Heart left ventricle (tissue), 13 donors: ENCODE measurements around the gene ZFPM1.

Source experiments
- POLR2A ChIP-seq, 2 donors: fragments of 450-650 bp; IDR thresholded peaks; one replicate each; pipeline ENCODE4 v1.6.1; 2017; ENCODE audit warnings: antibody characterized with exemption in 2 of 2, mild to moderate bottlenecking in 2 of 2, moderate library complexity in 2 of 2
- TF ChIP-seq, protein P1 (sequence below), 12 donors: fragments of 200-600 bp; sonication (generic) in 4 of 12; IDR thresholded peaks; one replicate each; pipeline versions ENCODE4 v1.5.0 to v1.8.0; 2018 to 2022; ENCODE audit warnings: antibody characterized with exemption in 12 of 12, mild to moderate bottlenecking in 5 of 12
- donor health status: ischemic (EF 13 %, LVEDD 7.1; RV severe dilation, severe dysfunction).
- donor health status: DM: no; HTN: yes; CAD: no.
- donor health status: DM: no; HTN: no; CAD: no.
- donor health status: ischemic (EF 25% LVEDD 6.9; RV normal size, moderate dysfunction).
- donor health status: ischemic (EF 25% LVEDD 5.7; RV mildly dilated, moderate dysfunction).
- donor health status: ischemic (EF 35%, LVEDD 5.7; RV mildly dilated, moderate dysfunction).
- donor health status: nonischemic (EF 11% LVEDD 7.7; RV severe dilation, severe dysfunction).
- donor health status: DM: yes; HTN: yes; CAD: no.
- donor health status: PGD.
- donor health status: ischemic (EF 29% LVEDD 5.4; RV normal size, mild dysfunction).
- donor health status: nonischemic (EF 23%, LVEDD 6.1; RV moderate dilation, normal function).

GRCh38 chr16:88441460-88441859, 11.6 kb upstream of the ZFPM1 start:
- TF ChIP-seq, protein P1, sequence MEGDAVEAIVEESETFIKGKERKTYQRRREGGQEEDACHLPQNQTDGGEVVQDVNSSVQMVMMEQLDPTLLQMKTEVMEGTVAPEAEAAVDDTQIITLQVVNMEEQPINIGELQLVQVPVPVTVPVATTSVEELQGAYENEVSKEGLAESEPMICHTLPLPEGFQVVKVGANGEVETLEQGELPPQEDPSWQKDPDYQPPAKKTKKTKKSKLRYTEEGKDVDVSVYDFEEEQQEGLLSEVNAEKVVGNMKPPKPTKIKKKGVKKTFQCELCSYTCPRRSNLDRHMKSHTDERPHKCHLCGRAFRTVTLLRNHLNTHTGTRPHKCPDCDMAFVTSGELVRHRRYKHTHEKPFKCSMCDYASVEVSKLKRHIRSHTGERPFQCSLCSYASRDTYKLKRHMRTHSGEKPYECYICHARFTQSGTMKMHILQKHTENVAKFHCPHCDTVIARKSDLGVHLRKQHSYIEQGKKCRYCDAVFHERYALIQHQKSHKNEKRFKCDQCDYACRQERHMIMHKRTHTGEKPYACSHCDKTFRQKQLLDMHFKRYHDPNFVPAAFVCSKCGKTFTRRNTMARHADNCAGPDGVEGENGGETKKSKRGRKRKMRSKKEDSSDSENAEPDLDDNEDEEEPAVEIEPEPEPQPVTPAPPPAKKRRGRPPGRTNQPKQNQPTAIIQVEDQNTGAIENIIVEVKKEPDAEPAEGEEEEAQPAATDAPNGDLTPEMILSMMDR (IDR thresholded peaks at IDR 0.05) = no peak
- TF ChIP-seq POLR2A (IDR thresholded peaks at IDR 0.05) = no peak
